ENCODE results near the gene SEC61B. TPM values are rescaled to one million over a fixed set of nuclear protein-coding genes. Genes with fewer than 3 reads are reported as not detected.
A peak's percentile ranks its signal among the peaks of the same experiment; 100 is the strongest.

Gene SEC61B
- 62.9 and 77.2 TPM in 2 replicates for total RNA-seq

- no peak for TF ChIP-seq CTCF (IDR thresholded peaks at IDR 0.05; ENCODE audit: insufficient read depth, low read length, severe bottlenecking)
- Histone ChIP-seq H3K36me3 (ENCODE audit: control insufficient read depth, insufficient read depth, low read length) (peaks cover 9% of the 10 kb centered on the region), H3K4me3 (ENCODE audit: low read depth, low read length) (peak within 1 kb of the TSS; percentile 85), H3K27me3 (ENCODE audit: control insufficient read depth, insufficient read depth, low read length) (no peaks in the 10 kb centered on the region)
- FAIRE-seq (no peak), DNase-seq (ENCODE audit: low read depth) (peak; percentile 90)
Observed at GRCh38 chr9:99221621-99222415, at the start of gene SEC61B, which contains the start of gene ALG2. Gene SEC61B, plus strand, starts transcription at chr9:99222282. Its CDS starts 82 bp downstream, at chr9:99222364. Gene ALG2, minus strand, starts transcription at chr9:99221942. Its CDS starts 48 bp downstream, at chr9:99221894.

- no peak for FAIRE-seq
- no peaks in the 10 kb centered on the region for H3K36me3 ChIP-seq (ENCODE audit: control insufficient read depth, insufficient read depth, low read length)
- H3K4me3 ChIP-seq (ENCODE audit: low read depth, low read length): no peak overlapping the region
- no peak for TF ChIP-seq CTCF (IDR thresholded peaks at IDR 0.05; ENCODE audit: insufficient read depth, low read length, severe bottlenecking)
- peaks cover 2% of the 10 kb centered on the region for H3K27me3 ChIP-seq (ENCODE audit: control insufficient read depth, insufficient read depth, low read length)
- no peak for DNase-seq (ENCODE audit: low read depth)
Observed at GRCh38 chr9:99173570-99174504, 48.2 kb upstream of the SEC61B start.

DNA sequence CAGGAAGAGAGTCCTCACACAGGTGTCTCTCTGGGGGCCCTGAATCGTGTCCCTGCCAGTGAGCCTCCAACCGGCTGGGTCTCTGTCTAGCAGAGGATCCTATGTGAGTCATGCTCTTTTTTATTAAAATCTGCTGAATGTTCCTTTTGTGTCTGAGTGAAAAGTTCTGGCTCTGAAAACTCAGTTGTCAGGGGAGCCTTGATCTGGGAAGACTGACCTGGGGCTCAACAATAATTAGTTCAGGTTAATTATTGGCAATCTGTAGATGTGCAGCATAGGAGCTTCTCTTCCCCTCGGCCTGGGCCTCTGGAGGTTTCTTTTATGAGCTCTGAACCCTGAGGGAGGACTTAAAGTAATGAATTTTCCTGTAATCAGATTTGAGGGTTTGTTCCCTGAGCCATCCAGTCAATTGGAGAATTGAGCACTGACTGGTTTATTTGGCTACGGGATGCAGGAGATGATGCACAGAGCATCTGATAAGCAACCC, 45.5 kb upstream of the SEC61B start:
- no peak for FAIRE-seq
- TF ChIP-seq CTCF (IDR thresholded peaks at IDR 0.05; ENCODE audit: insufficient read depth, low read length, severe bottlenecking): no peak

DNA sequence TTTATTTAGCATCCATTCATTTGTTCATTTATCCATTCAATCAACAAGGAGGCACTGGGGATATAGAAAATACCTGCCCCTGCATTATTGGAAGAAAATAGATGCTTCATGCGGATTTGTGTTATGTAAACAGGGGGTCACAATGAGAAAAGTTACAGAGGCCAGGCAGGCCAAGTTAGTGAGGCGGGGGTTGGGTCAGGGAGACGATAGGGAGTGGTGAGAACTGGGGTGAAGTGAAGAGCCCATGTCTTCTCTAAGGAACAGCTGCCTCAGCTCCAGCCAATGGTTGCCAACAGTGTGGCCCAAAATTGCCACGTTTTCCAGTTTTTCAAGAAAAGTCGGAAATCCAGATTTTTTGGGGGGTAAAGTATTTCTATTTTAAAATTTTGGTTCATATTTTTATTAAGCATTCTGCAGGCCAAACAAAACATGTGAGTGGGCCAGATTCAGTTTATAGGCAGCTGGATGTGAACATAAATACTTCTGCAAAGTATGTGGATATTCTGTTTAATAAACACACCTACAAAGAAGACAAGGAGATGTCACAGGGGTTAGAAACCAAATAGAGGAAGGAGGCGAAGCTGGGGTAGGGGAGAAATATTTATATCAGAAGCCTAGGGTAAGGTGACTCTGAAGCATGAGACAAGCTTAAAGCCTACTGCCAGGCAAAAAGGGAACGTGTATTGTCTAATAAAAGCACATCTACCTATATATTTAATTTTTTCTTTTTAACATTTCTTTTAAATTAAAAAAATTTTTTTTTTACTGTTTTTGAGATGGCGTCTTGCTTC, 44.3 kb upstream of the SEC61B start:
- Histone ChIP-seq H3K4me3 (ENCODE audit: low read depth, low read length) (no peak overlapping the region), H3K27me3 (ENCODE audit: control insufficient read depth, insufficient read depth, low read length) (no peaks in the 10 kb centered on the region), H3K36me3 (ENCODE audit: control insufficient read depth, insufficient read depth, low read length) (no peaks in the 10 kb centered on the region)
- TF ChIP-seq CTCF (IDR thresholded peaks at IDR 0.05; ENCODE audit: insufficient read depth, low read length, severe bottlenecking): no peak
- no peak for DNase-seq (ENCODE audit: low read depth)
- no peak for FAIRE-seq

More for the DNA sequence above, 45.5 kb upstream of the SEC61B start:
- no peaks in the 10 kb centered on the region for H3K27me3 ChIP-seq (ENCODE audit: control insufficient read depth, insufficient read depth, low read length)
- H3K4me3 ChIP-seq (ENCODE audit: low read depth, low read length): no peak overlapping the region
- no peak for DNase-seq (ENCODE audit: low read depth)
- H3K36me3 ChIP-seq (ENCODE audit: control insufficient read depth, insufficient read depth, low read length): no peaks in the 10 kb centered on the region

All from bronchial epithelial cell (primary cell).